ENCODE results near the gene RFX8. TPM values are rescaled to one million over a fixed set of nuclear protein-coding genes. Genes with fewer than 3 reads are reported as not detected.
"Not testable (repeated sequence)": the region's sequence is repeated elsewhere in the genome, so short reads cannot be mapped to it uniquely, and the experiment has no call there.

Gene RFX8
- total RNA-seq, 2 donors from 2014 or later = 1.4 to 2.3 TPM

GRCh38 chr2:101354420-101355311 is 120.2 kb downstream of the RFX8 start:
- ATAC-seq (replicated peaks in 1 of 2) = no peak
- H3K27ac Mint-ChIP-seq = no peak overlapping the region
- no peaks in the 10 kb centered on the region for H3K4me1 Mint-ChIP-seq (ENCODE audit: low read depth)
- no peak for DNase-seq
- H3K36me3 Mint-ChIP-seq (ENCODE audit: insufficient read depth in 2 of 2) = no peaks in the 10 kb centered on the region
- H3K9me3 Mint-ChIP-seq = no peaks in the 10 kb centered on the region
- H3K4me3 Mint-ChIP-seq = no peak overlapping the region
- H3K27me3 Mint-ChIP-seq (ENCODE audit: low read depth) = no peaks in the 10 kb centered on the region

- not testable (repeated sequence) for H3K36me3 Mint-ChIP-seq (ENCODE audit: insufficient read depth in 2 of 2); H3K4me3 Mint-ChIP-seq; H3K9me3 Mint-ChIP-seq; H3K27me3 Mint-ChIP-seq (ENCODE audit: low read depth); DNase-seq; H3K27ac Mint-ChIP-seq; H3K4me1 Mint-ChIP-seq (ENCODE audit: low read depth); ATAC-seq (replicated peaks in 1 of 2)
These were observed 122.3 kb downstream of the RFX8 start for GRCh38 chr2:101352631-101353030.

- H3K36me3 Mint-ChIP-seq (ENCODE audit: insufficient read depth in 2 of 2) = no peaks in the 10 kb centered on the region
- no peak for ATAC-seq (replicated peaks in 1 of 2)
These were observed 123.7 kb downstream of the RFX8 start for GRCh38 chr2:101351207-101351606.

DNA sequence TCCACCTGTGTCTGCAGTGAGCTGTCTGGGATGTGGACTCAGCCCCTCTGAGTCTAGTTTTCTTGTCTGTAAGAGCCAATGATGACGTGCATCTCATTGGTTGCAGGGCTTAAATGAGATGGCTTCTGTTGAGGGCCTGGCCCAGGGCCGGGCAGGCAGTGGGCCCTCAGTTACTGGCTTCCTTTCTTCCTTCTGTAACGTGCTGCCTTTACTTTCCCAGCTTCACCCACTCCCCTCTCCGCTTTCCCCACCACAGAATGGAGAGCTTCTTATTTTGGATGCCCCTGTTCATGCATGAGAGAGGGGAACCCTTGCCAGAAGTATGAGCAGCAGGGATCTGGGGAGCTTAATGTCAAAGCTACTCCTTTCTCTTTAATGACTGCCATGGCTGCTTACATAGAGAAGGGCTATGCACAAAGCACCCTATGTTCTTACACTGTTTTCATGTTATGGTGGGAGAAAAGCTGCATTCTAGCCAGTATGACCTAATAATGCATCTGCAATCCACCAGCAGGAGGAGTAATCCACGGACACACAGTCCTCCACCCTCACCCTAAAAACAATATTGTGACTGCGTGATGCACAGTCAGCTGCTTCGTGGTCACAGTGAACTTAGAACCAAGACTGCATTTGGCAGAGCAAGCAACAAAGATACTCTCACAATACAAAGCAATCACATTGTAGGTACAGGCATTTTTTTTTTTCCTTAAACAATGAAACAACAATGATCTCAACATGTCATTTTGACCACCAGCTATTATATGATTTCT is 124.8 kb downstream of the RFX8 start:
- no peaks in the 10 kb centered on the region for H3K9me3 Mint-ChIP-seq
- ATAC-seq (replicated peaks in 1 of 2) (peak in 1 of 2 donors; percentile 43), DNase-seq (no peak)
- H3K4me1 Mint-ChIP-seq (ENCODE audit: low read depth) = no peaks in the 10 kb centered on the region
- H3K27me3 Mint-ChIP-seq (ENCODE audit: low read depth) = no peaks in the 10 kb centered on the region
- no peaks in the 10 kb centered on the region for H3K36me3 Mint-ChIP-seq (ENCODE audit: insufficient read depth in 2 of 2)
- H3K4me3 Mint-ChIP-seq = no peak overlapping the region
- no peak overlapping the region for H3K27ac Mint-ChIP-seq

More at GRCh38 chr2:101351207-101351606, 123.7 kb downstream of the RFX8 start:
- Mint-ChIP-seq H3K27me3 (ENCODE audit: low read depth) (no peaks in the 10 kb centered on the region), H3K4me3 (no peak overlapping the region), H3K27ac (no peak overlapping the region), H3K9me3 (no peaks in the 10 kb centered on the region), H3K4me1 (ENCODE audit: low read depth) (no peaks in the 10 kb centered on the region)
- no peak for DNase-seq

DNA sequence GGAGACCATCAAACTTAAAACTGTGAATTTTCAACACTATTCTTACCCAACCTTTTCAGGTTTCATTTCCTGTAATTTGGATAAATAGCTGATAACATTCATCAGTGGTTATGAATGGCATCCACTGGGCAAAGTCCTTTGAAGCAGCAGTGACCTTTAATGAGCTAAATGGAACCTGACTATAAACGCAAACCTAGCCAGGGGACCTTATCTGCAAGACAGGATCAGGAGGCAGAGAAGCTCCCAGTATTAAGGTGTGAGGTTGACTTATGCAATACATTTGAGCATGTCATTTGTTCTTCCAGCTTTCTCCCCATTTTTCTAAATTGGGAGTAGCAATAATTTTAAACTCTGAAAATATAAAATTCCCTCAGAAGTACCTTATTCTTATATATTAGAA is 126.0 kb downstream of the RFX8 start:
- DNase-seq = no peak
- no peaks in the 10 kb centered on the region for H3K36me3 Mint-ChIP-seq (ENCODE audit: insufficient read depth in 2 of 2)
- ATAC-seq (replicated peaks in 1 of 2) = no peak
- H3K4me1 Mint-ChIP-seq (ENCODE audit: low read depth) = no peaks in the 10 kb centered on the region
- no peak overlapping the region for H3K27ac Mint-ChIP-seq
- H3K27me3 Mint-ChIP-seq (ENCODE audit: low read depth) = no peaks in the 10 kb centered on the region
- H3K9me3 Mint-ChIP-seq = no peaks in the 10 kb centered on the region
- no peak overlapping the region for H3K4me3 Mint-ChIP-seq

Other genes starting within 250 kb of the RFX8 start
- gene CNOT11, start 222.2 kb downstream of the RFX8 start, total RNA-seq = 10 to 100 TPM; 57.4 to 59.3 TPM
- 10 to 100 TPM; 30.9 to 50.8 TPM for gene RNF149, start 166.4 kb downstream of the RFX8 start, total RNA-seq
- not detected for gene CREG2, start 87.6 kb downstream of the RFX8 start, total RNA-seq
- 10 to 100 TPM; 72.1 to 85.1 TPM for gene MAP4K4, start 222.6 kb upstream of the RFX8 start, total RNA-seq

Measured in activated T-cell treated with anti-CD3 and anti-CD28 coated beads, Interleukin-2, amount 50 U/mL, for 72 hours (primary cell).